Panc1 (cell line): ENCODE results near the gene CEP250. TPM values are rescaled to one million over a fixed set of nuclear protein-coding genes. Genes with fewer than 3 reads are reported as not detected.
"Not testable (repeated sequence)": the region's sequence is repeated elsewhere in the genome, so short reads cannot be mapped to it uniquely, and the experiment has no call there.

Experiments used
- ATAC-seq: fragments of 200-7000 bp; cut with Tn5 transposase; 2 replicates; pipeline ENCODE4 v1.9.1; 2020; ENCODE audit warnings: mild to moderate bottlenecking, moderate library complexity
- BruUV-seq: library from RNA; stranded (reverse); fragments of 400-500 nt; replicated peaks from 2 replicates; lab custom pipeline; 2021; lab: Mats Ljungman, UMichigan
- CTCF ChIA-PET: fragments of 300-600 bp; sonication (Branson Sonifier 250); formaldehyde crosslinking; loops from one replicate; lab custom pipeline; 2022; ENCODE audit warnings: antibody characterized with exemption; lab: Charles Lee
- POLR2A ChIA-PET: fragments of 300-600 bp; sonication (Branson Sonifier 250); formaldehyde crosslinking; loops from one replicate; lab custom pipeline; 2022; ENCODE audit warnings: antibody characterized with exemption; lab: Charles Lee
- DNase-seq: peaks from one replicate; pipeline ENCODE4 v3.0.0-alpha.2; 2010; ENCODE audit warnings: low read depth, low spot score
- H3K27ac ChIP-seq: 2 replicates; pipeline ENCODE4 v1.5.1; 2011; ENCODE audit warnings: mild to moderate bottlenecking, low read length, inconsistent platforms
- H3K27me3 ChIP-seq: fragments of 200-500 bp; sonication (Bioruptor generic); 2 replicates; pipeline ENCODE4 v1.6.0; 2014; ENCODE audit warnings: low read length, inconsistent platforms; ENCODE audit not compliant: control insufficient read depth, insufficient read depth
- H3K36me3 ChIP-seq: fragments of 200-500 bp; sonication (Bioruptor generic); 2 replicates; pipeline ENCODE4 v1.5.1; 2014; ENCODE audit warnings: inconsistent platforms, mild to moderate bottlenecking, low read length, moderate library complexity; ENCODE audit not compliant: control insufficient read depth, insufficient read depth
- H3K4me1 ChIP-seq: 2 replicates; pipeline ENCODE4 v1.5.1; 2011; ENCODE audit warnings: inconsistent platforms, mild to moderate bottlenecking, low read length, moderate library complexity; ENCODE audit not compliant: control insufficient read depth, insufficient read depth
- H3K4me3 ChIP-seq, 2 experiments: 2 replicates each; pipeline ENCODE4 v1.5.1; 2011 to 2012; ENCODE audit warnings: low read depth in 2 of 2, low read length in 2 of 2, mild to moderate bottlenecking in 2 of 2, inconsistent platforms in 1 of 2, moderate library complexity in 1 of 2
- H3K9me3 ChIP-seq: fragments of 200-500 bp; sonication (Bioruptor generic); 2 replicates; pipeline ENCODE4 v1.5.1; 2014; ENCODE audit warnings: low read depth, mild to moderate bottlenecking, inconsistent platforms, low read length, moderate library complexity; ENCODE audit not compliant: control insufficient read depth, insufficient read depth
- CTCF ChIP-seq: fragments of 450-650 bp; IDR thresholded peaks from 2 replicates; pipeline ENCODE4 v1.5.1; 2017; ENCODE audit warnings: mild to moderate bottlenecking
- POLR2AphosphoS5 ChIP-seq: IDR thresholded peaks from 2 replicates; pipeline ENCODE4 v1.6.1; 2012; ENCODE audit warnings: mild to moderate bottlenecking, low read depth, low read length, moderate library complexity
- SIN3A ChIP-seq: IDR thresholded peaks from 2 replicates; pipeline ENCODE4 v1.6.1; 2012; ENCODE audit warnings: low read depth, mild to moderate bottlenecking, low read length, moderate library complexity, borderline replicate concordance; ENCODE audit not compliant: insufficient read depth
- TCF7L2 ChIP-seq: IDR thresholded peaks from 2 replicates; pipeline ENCODE4 v1.6.1; 2011; ENCODE audit warnings: mild to moderate bottlenecking, low read depth, low read length, inconsistent platforms
- in situ Hi-C: cut with HindIII; loops from 2 replicates; pipeline ENCODE4 v1.10.0; 2016; ENCODE audit warnings: low sequenced_read_pairs, low pct_unique_long_range_greater_than_20kb
- intact Hi-C: fragments of 100-400 bp; cut with micrococcal nuclease; formaldehyde crosslinking; loops from one replicate; pipeline ENCODE4 v1.10.0; 2022; ENCODE audit not compliant: unreplicated experiment
- total RNA-seq: library from RNA; stranded (reverse); gene quantifications from one replicate; pipeline ENCODE4 v1.2.1, GENCODE V29; 2021; ENCODE audit not compliant: unreplicated experiment
- TF ChIP-seq, protein P1 (sequence below), 2 experiments: IDR thresholded peaks; 2 replicates each; pipeline ENCODE4 v1.6.1; 2011 to 2012; ENCODE audit warnings: low read depth in 2 of 2, control low read depth in 1 of 2, low read length in 1 of 2, mild to moderate bottlenecking in 1 of 2, moderate library complexity in 1 of 2; ENCODE audit not compliant: insufficient read depth in 1 of 2

CEP250 gene
- total RNA-seq, 1 experiment from 2014 or later, result 82.5 TPM

GRCh38 chr20:35448788-35449373, 6.5 kb upstream of the CEP250 start:
- Histone ChIP-seq H3K4me1 (peaks cover 5% of the 10 kb centered on the region; the same call in 1 of the 2 replicates), H3K27me3 (no peaks in the 10 kb centered on the region), H3K36me3 (no peaks in the 10 kb centered on the region), H3K9me3 (no peaks in the 10 kb centered on the region), H3K4me3 (no peak overlapping the region), H3K27ac (no peak overlapping the region)
- TF ChIP-seq SIN3A, result no peak
- TF ChIP-seq, protein P1, sequence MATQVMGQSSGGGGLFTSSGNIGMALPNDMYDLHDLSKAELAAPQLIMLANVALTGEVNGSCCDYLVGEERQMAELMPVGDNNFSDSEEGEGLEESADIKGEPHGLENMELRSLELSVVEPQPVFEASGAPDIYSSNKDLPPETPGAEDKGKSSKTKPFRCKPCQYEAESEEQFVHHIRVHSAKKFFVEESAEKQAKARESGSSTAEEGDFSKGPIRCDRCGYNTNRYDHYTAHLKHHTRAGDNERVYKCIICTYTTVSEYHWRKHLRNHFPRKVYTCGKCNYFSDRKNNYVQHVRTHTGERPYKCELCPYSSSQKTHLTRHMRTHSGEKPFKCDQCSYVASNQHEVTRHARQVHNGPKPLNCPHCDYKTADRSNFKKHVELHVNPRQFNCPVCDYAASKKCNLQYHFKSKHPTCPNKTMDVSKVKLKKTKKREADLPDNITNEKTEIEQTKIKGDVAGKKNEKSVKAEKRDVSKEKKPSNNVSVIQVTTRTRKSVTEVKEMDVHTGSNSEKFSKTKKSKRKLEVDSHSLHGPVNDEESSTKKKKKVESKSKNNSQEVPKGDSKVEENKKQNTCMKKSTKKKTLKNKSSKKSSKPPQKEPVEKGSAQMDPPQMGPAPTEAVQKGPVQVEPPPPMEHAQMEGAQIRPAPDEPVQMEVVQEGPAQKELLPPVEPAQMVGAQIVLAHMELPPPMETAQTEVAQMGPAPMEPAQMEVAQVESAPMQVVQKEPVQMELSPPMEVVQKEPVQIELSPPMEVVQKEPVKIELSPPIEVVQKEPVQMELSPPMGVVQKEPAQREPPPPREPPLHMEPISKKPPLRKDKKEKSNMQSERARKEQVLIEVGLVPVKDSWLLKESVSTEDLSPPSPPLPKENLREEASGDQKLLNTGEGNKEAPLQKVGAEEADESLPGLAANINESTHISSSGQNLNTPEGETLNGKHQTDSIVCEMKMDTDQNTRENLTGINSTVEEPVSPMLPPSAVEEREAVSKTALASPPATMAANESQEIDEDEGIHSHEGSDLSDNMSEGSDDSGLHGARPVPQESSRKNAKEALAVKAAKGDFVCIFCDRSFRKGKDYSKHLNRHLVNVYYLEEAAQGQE (IDR thresholded peaks at IDR 0.05; ENCODE audit: insufficient read depth in 1 of 2, low read depth in 2 of 2, low read length in 1 of 2), result no peak
- no peak for TF ChIP-seq CTCF
- no peak for TF ChIP-seq POLR2AphosphoS5
- BruUV-seq, result no TSS peak
- CTCF ChIA-PET, result interaction anchor here (0.6 to 0.9 kb wide), 4 partner anchors 10 to 151 kb away, joined by 3 to 6 read pairs (median 4); no protein-coding TSS in a partner anchor
- in situ Hi-C loops (no loop called here), intact Hi-C loops (loop anchor here (5.0 kb wide), 1 partner anchor 147 kb away; no protein-coding TSS in a partner anchor)
- DNase-seq, result no peak
- POLR2A ChIA-PET, result interaction anchor here (0.5 to 0.7 kb wide), 2 partner anchors 510 to 789 kb away, joined by 3 read pairs; no protein-coding TSS in a partner anchor
- ATAC-seq, result no peak

DNA sequence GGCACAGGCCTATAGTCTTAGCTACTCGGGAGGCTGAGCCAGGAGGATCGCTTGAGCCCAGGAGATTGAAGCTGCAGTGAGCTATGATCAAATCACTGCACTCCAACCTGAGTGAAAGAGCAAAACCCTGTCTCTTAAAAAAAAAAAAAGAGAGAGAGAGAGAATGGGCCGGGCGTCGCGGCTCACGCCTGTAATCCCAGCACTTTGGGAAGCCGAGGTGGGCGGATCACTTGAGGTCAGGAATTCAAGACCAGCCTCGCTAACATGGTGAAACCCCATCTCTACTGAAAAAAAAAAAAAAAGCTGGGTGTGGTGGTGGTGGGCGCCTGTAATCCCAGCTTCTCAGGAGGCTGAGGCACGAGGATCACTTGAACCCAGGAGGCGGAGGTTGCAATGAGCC, 5.5 kb upstream of the CEP250 start:
- in situ Hi-C loops, ATAC-seq, BruUV-seq, H3K27ac ChIP-seq, DNase-seq, H3K4me3 ChIP-seq, H3K27me3 ChIP-seq, H3K36me3 ChIP-seq, H3K4me1 ChIP-seq, H3K9me3 ChIP-seq: not testable (repeated sequence)
- intact Hi-C loops, result loop anchor here (5.0 kb wide), 1 partner anchor 148 kb away; no protein-coding TSS in a partner anchor
- POLR2A ChIA-PET, result interaction anchor here (0.6 to 0.7 kb wide), 2 partner anchors 8 to 151 kb away, joined by 3 to 4 read pairs; no protein-coding TSS in a partner anchor
- CTCF ChIA-PET, result interaction anchor here (0.7 to 0.9 kb wide), 2 partner anchors 146 to 202 kb away, joined by 5 read pairs; no protein-coding TSS in a partner anchor

DNA sequence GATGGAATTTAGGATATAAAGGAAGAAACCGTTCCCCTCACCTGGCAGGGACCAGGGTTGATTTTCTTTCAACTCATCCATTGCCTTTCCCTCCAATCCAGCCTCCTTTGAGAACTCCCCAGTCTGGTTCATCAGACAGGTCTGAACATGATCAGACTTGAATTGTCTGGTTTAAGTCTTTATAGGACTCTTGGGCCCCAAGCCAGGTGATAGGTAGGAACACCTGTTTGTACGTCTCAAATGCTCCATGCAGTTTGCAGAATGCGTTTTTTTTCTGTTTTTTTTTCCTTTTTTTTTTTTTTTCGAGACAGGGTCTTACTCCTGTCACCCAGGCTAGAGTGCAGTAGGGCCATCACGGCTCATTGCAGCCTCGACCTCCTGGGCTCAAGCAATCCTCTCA, 4.1 kb upstream of the CEP250 start:
- H3K4me1 ChIP-seq, result peaks cover 8% of the 10 kb centered on the region
- ChIA-PET POLR2A (no interaction called here), CTCF (no interaction called here)
- BruUV-seq, result no TSS peak
- DNase-seq, result no peak
- no peaks in the 10 kb centered on the region; the same call in 1 of the 2 replicates for H3K36me3 ChIP-seq
- ATAC-seq, result no peak
- H3K4me3 ChIP-seq, result no peak overlapping the region
- in situ Hi-C loops (no loop called here), intact Hi-C loops (no loop called here)
- TF ChIP-seq SIN3A (no peak), POLR2AphosphoS5 (no peak), CTCF (no peak), TCF7L2 (no peak)
- TF ChIP-seq, protein P1 (IDR thresholded peaks at IDR 0.05; ENCODE audit: insufficient read depth in 1 of 2, low read depth in 2 of 2, low read length in 1 of 2), result no peak
- H3K27me3 ChIP-seq, result no peaks in the 10 kb centered on the region
- H3K9me3 ChIP-seq, result no peaks in the 10 kb centered on the region
- no peak overlapping the region for H3K27ac ChIP-seq
